Colonic mucosa (tissue), 4 donors: ENCODE measurements around the gene KDM2A. TPM values are rescaled to one million over a fixed set of nuclear protein-coding genes. Genes with fewer than 3 reads are reported as not detected.
A peak's percentile ranks its signal among the peaks of the same experiment; 100 is the strongest.

Experiments used
- DNase-seq: peaks from one replicate; pipeline ENCODE4 v3.0.0-alpha.2; 2020
- H3K27ac ChIP-seq: fragments of 200-600 bp; one replicate; pipeline ENCODE4 v1.8.0; 2021
- H3K27me3 ChIP-seq: fragments of 200-600 bp; one replicate; pipeline ENCODE4 v1.8.0; 2021
- H3K36me3 ChIP-seq: fragments of 200-600 bp; one replicate; pipeline ENCODE4 v1.8.0; 2021
- H3K4me1 ChIP-seq: fragments of 200-600 bp; one replicate; pipeline ENCODE4 v1.8.0; 2021; ENCODE audit warnings: mild to moderate bottlenecking
- H3K4me3 ChIP-seq: fragments of 200-600 bp; one replicate; pipeline ENCODE4 v1.8.0; 2021
- H3K9ac ChIP-seq, 2 donors: one replicate each; pipeline ENCODE4 v1.7.0; 2013; ENCODE audit warnings: control low read depth in 2 of 2, low read depth in 2 of 2, low read length in 2 of 2
- H3K9me3 ChIP-seq: fragments of 200-600 bp; one replicate; pipeline ENCODE4 v1.8.0; 2021
- CTCF ChIP-seq: fragments of 200-600 bp; IDR thresholded peaks from one replicate; pipeline ENCODE4 v1.8.0; 2022; ENCODE audit warnings: antibody characterized with exemption, mild to moderate bottlenecking
- intact Hi-C: fragments of 100-400 bp; cut with DNase I; formaldehyde crosslinking; loops from one replicate; pipeline ENCODE4 v1.14.1; 2022
- total RNA-seq, 2 donors: library from RNA; stranded (reverse); fragmentation: NEBNext Ultra II Directional in 1 of 2; extraction: Animal tissue kit (Norgen Biotek cat#: 25700) in 1 of 2; gene quantifications; one replicate each; pipeline ENCODE4 v1.2.1, GENCODE V29; 2021
- donor health status: healthy.
- donor health status: DM: no; HTN: no; CAD: no.
- donor health status: DM: no; HTN: no; CAD: no.

KDM2A gene
- total RNA-seq, 2 donors from 2014 or later = 63.3 to 80.6 TPM

GRCh38 chr11:67265633-67266448, 146.8 kb downstream of the KDM2A start:
- Histone ChIP-seq H3K27me3 (no peaks in the 10 kb centered on the region), H3K9me3 (no peaks in the 10 kb centered on the region), H3K4me1 (peaks cover 33% of the 10 kb centered on the region), H3K27ac (peak overlapping the region; percentile 41), H3K36me3 (no peaks in the 10 kb centered on the region), H3K4me3 (no peak overlapping the region), H3K9ac (peak overlapping the region; percentile 56 to 59)
- TF ChIP-seq CTCF = peak; percentile 50
- DNase-seq = peak; percentile 83
- intact Hi-C loops = loop anchor here (5.0 kb wide), 1 partner anchor 116 kb away; no protein-coding TSS in a partner anchor

GRCh38 chr11:67266449-67267187, 147.6 kb downstream of the KDM2A start, which contains the start of gene GRK2:
GRK2 (plus strand) TSS chr11:67266473; CDS start chr11:67266700, 227 bp downstream.
- intact Hi-C loops = loop anchor here (5.0 kb wide), 1 partner anchor 116 kb away; no protein-coding TSS in a partner anchor
- H3K9ac ChIP-seq = peak within 1 kb of the TSS; percentile 95
- H3K36me3 ChIP-seq = no peaks in the 10 kb centered on the region
- H3K27ac ChIP-seq = peak within 1 kb of the TSS; percentile 84
- H3K4me1 ChIP-seq = peaks cover 31% of the 10 kb centered on the region
- TF ChIP-seq CTCF = no peak
- H3K27me3 ChIP-seq = no peaks in the 10 kb centered on the region
- H3K9me3 ChIP-seq = no peaks in the 10 kb centered on the region
- no peak for DNase-seq
- H3K4me3 ChIP-seq = peak within 1 kb of the TSS; percentile 93

GRCh38 chr11:67267188-67268080, 148.4 kb downstream of the KDM2A start:
- no peaks in the 10 kb centered on the region for H3K9me3 ChIP-seq
- TF ChIP-seq CTCF = no peak
- H3K36me3 ChIP-seq = peaks cover 4% of the 10 kb centered on the region
- peak overlapping the region; percentile 93 for H3K4me3 ChIP-seq
- peak overlapping the region; percentile 95 for H3K9ac ChIP-seq
- H3K27ac ChIP-seq = peak overlapping the region; percentile 84
- intact Hi-C loops = loop anchor here (5.0 kb wide), 1 partner anchor 115 kb away; no protein-coding TSS in a partner anchor
- peak; percentile 83 for DNase-seq
- peaks cover 31% of the 10 kb centered on the region for H3K4me1 ChIP-seq
- no peaks in the 10 kb centered on the region for H3K27me3 ChIP-seq

GRCh38 chr11:67268081-67268961, 149.3 kb downstream of the KDM2A start:
- H3K36me3 ChIP-seq = peaks cover 4% of the 10 kb centered on the region
- H3K4me1 ChIP-seq = peaks cover 31% of the 10 kb centered on the region
- no peak for DNase-seq
- H3K27ac ChIP-seq = peak overlapping the region; percentile 84
- intact Hi-C loops = loop anchor here (5.0 kb wide), 1 partner anchor 114 kb away; no protein-coding TSS in a partner anchor
- no peaks in the 10 kb centered on the region for H3K9me3 ChIP-seq
- peak overlapping the region; percentile 95 for H3K9ac ChIP-seq
- H3K27me3 ChIP-seq = no peaks in the 10 kb centered on the region
- TF ChIP-seq CTCF = no peak
- peak overlapping the region; percentile 93 for H3K4me3 ChIP-seq
